Activated CD8-positive, alpha-beta memory T cell treated with anti-CD3 and anti-CD28 coated beads for 48 hours (primary cell): ENCODE measurements around the gene SPC25.

Experiments used
- DNase-seq, 3 experiments: peaks; one replicate each; pipeline ENCODE4 v3.0.0-alpha.2; 2020; ENCODE audit warnings: low read depth in 2 of 3, low spot score in 2 of 3

The SPC25 gene

GRCh38 chr2:168848225-168848624 is 42.0 kb downstream of the SPC25 start:
- DNase-seq: no peak

GRCh38 chr2:168843253-168843652 is 47.0 kb downstream of the SPC25 start:
- DNase-seq: no peak

GRCh38 chr2:168841445-168841844 is 48.8 kb downstream of the SPC25 start:
- DNase-seq: no peak

GRCh38 chr2:168835969-168836368 is 54.3 kb downstream of the SPC25 start:
- DNase-seq: no peak

- no peak for DNase-seq
Observed at GRCh38 chr2:168831662-168832061, 58.6 kb downstream of the SPC25 start.

- DNase-seq: no peak
Observed at GRCh38 chr2:168830958-168831357, 59.3 kb downstream of the SPC25 start.

GRCh38 chr2:168825126-168825525 is 65.1 kb downstream of the SPC25 start:
- DNase-seq: no peak

GRCh38 chr2:168821992-168822391 is 68.2 kb downstream of the SPC25 start:
- no peak for DNase-seq

- DNase-seq: no peak
Observed at GRCh38 chr2:168821577-168821976, 68.7 kb downstream of the SPC25 start.
